IMR-90 (cell line): ENCODE results near the gene TPSG1. TPM values are rescaled to one million over a fixed set of nuclear protein-coding genes. Genes with fewer than 3 reads are reported as not detected.

Experiments
- ATAC-seq: fragments of 200-7000 bp; cut with Tn5 transposase; 2 replicates; pipeline ENCODE4 v1.9.1; 2020; ENCODE audit warnings: low read depth, mild to moderate bottlenecking, moderate library complexity
- BruUV-seq: library from RNA; stranded (reverse); fragments of 400-500 nt; replicated peaks from 2 replicates; lab custom pipeline; 2021; lab: Mats Ljungman, UMichigan
- CTCF ChIA-PET: fragments of 300-600 bp; formaldehyde crosslinking; extraction: SDS; loops from one replicate; lab custom pipeline; 2021; ENCODE audit warnings: antibody characterized with exemption; lab: Yijun Ruan, JAX
- POLR2A ChIA-PET: fragments of 300-600 bp; sonication (Branson Sonifier 250); formaldehyde crosslinking; loops from one replicate; lab custom pipeline; 2022; ENCODE audit warnings: antibody characterized with exemption; ENCODE audit not compliant: unreplicated experiment; lab: Charles Lee
- DNase-seq: peaks from one replicate; pipeline ENCODE4 v3.0.0; 2013
- H2AFZ ChIP-seq: replicated peaks from 2 replicates; pipeline ENCODE3; 2013; ENCODE audit warnings: low read length, mild to moderate bottlenecking; ENCODE audit not compliant: poor library complexity
- H2AK5ac ChIP-seq: 2 replicates; pipeline ENCODE4 v1.6.1; 2013; ENCODE audit warnings: low read depth, low read length, inconsistent platforms
- H2AK9ac ChIP-seq: replicated peaks from 2 replicates; pipeline ENCODE3; 2013; ENCODE audit warnings: mild to moderate bottlenecking, low read depth, low read length, moderate library complexity; ENCODE audit not compliant: poor library complexity
- H2BK120ac ChIP-seq: 2 replicates; pipeline ENCODE4 v1.6.1; 2013; ENCODE audit warnings: low read depth, low read length, inconsistent platforms
- H2BK15ac ChIP-seq: 3 replicates; pipeline ENCODE4 v1.6.1; 2013; ENCODE audit warnings: low read depth, low read length, inconsistent platforms
- H2BK20ac ChIP-seq: 2 replicates; pipeline ENCODE4 v1.6.1; 2013; ENCODE audit warnings: low read depth, mild to moderate bottlenecking, inconsistent platforms, low read length, moderate library complexity
- H2BK5ac ChIP-seq: 2 replicates; pipeline ENCODE4 v1.6.1; 2013; ENCODE audit warnings: mild to moderate bottlenecking, low read depth, low read length, inconsistent platforms; ENCODE audit not compliant: poor library complexity, severe bottlenecking
- H3K14ac ChIP-seq: replicated peaks from 2 replicates; pipeline ENCODE4 v1.6.1; 2013; ENCODE audit warnings: low read depth, low read length, inconsistent platforms
- H3K18ac ChIP-seq: 2 replicates; pipeline ENCODE4 v1.6.1; 2013; ENCODE audit warnings: low read depth, low read length, control low read depth
- H3K23ac ChIP-seq: 2 replicates; pipeline ENCODE4 v1.6.1; 2013; ENCODE audit warnings: low read depth, low read length, inconsistent platforms
- H3K27ac ChIP-seq: 2 replicates; pipeline ENCODE4 v1.5.1; 2013; ENCODE audit warnings: mild to moderate bottlenecking, control low read depth, low read length; ENCODE audit not compliant: insufficient read depth
- H3K27me3 ChIP-seq: 2 replicates; pipeline ENCODE4 v1.6.1; 2013; ENCODE audit warnings: low read length; ENCODE audit not compliant: control insufficient read depth, insufficient read depth
- H3K36me3 ChIP-seq: 2 replicates; pipeline ENCODE4 v1.6.1; 2013; ENCODE audit warnings: low read length, mixed read lengths; ENCODE audit not compliant: control insufficient read depth, insufficient read depth
- H3K4ac ChIP-seq: 2 replicates; pipeline ENCODE4 v1.6.1; 2013; ENCODE audit warnings: low read depth, low read length, inconsistent platforms
- H3K4me1 ChIP-seq: 2 replicates; pipeline ENCODE4 v1.6.1; 2013; ENCODE audit warnings: low read length, mixed read lengths; ENCODE audit not compliant: control insufficient read depth, insufficient read depth
- H3K4me2 ChIP-seq: 2 replicates; pipeline ENCODE4 v1.6.1; 2013; ENCODE audit warnings: low read depth, mild to moderate bottlenecking, control low read depth, low read length, moderate library complexity
- H3K4me3 ChIP-seq: 2 replicates; pipeline ENCODE4 v1.5.1; 2013; ENCODE audit warnings: low read depth, mild to moderate bottlenecking, control low read depth, low read length, moderate library complexity; ENCODE audit not compliant: insufficient read depth
- H3K56ac ChIP-seq: 2 replicates; pipeline ENCODE4 v1.6.1; 2013; ENCODE audit warnings: low read length, inconsistent platforms; ENCODE audit not compliant: insufficient read depth; ENCODE audit errors: extremely low read depth
- H3K79me1 ChIP-seq, 2 experiments: 2 replicates each; pipeline ENCODE4 v1.6.1; 2013; ENCODE audit warnings: low read length in 2 of 2, inconsistent platforms in 1 of 2, low read depth in 1 of 2
- H3K9ac ChIP-seq: 2 replicates; pipeline ENCODE4 v1.6.1; 2013; ENCODE audit warnings: low read depth, low read length, control low read depth
- H3K9me1 ChIP-seq: 2 replicates; pipeline ENCODE4 v1.6.1; 2013; ENCODE audit warnings: low read length, inconsistent platforms; ENCODE audit not compliant: insufficient read depth
- H3K9me3 ChIP-seq: 2 replicates; pipeline ENCODE4 v1.6.1; 2013; ENCODE audit warnings: low read length; ENCODE audit not compliant: control insufficient read depth, insufficient read depth
- H4K20me1 ChIP-seq: 2 replicates; pipeline ENCODE4 v1.6.1; 2013; ENCODE audit warnings: low read length, inconsistent platforms; ENCODE audit not compliant: insufficient read depth
- H4K5ac ChIP-seq: 2 replicates; pipeline ENCODE4 v1.6.1; 2013; ENCODE audit warnings: mild to moderate bottlenecking, low read depth, low read length, control low read depth
- H4K8ac ChIP-seq, 2 experiments: 2 replicates each; pipeline ENCODE4 v1.6.1; 2013; ENCODE audit warnings: low read depth in 2 of 2, low read length in 2 of 2, control low read depth in 1 of 2, inconsistent platforms in 1 of 2
- H4K91ac ChIP-seq: 2 replicates; pipeline ENCODE4 v1.6.1; 2013; ENCODE audit warnings: low read depth, low read length, inconsistent platforms; ENCODE audit not compliant: insufficient read depth
- BHLHE40 ChIP-seq: fragments of 150-350 bp; IDR thresholded peaks from 2 replicates; pipeline ENCODE4 v1.6.1; 2016; ENCODE audit warnings: mild to moderate bottlenecking, low read depth, low read length
- CEBPB ChIP-seq: IDR thresholded peaks from 2 replicates; pipeline ENCODE4 v1.6.1; 2012; ENCODE audit warnings: low read depth, low read length, improper control_type of control experiment
- CHD1 ChIP-seq: IDR thresholded peaks from 2 replicates; pipeline ENCODE4 v1.6.1; 2012; ENCODE audit warnings: low read depth, low read length, improper control_type of control experiment
- FOS ChIP-seq: fragments of 150-350 bp; IDR thresholded peaks from 2 replicates; pipeline ENCODE4 v1.6.1; 2016; ENCODE audit warnings: low read depth, low read length
- MAFK ChIP-seq: IDR thresholded peaks from 2 replicates; pipeline ENCODE4 v1.6.1; 2012; ENCODE audit warnings: low read depth, low read length, improper control_type of control experiment
- MAZ ChIP-seq: IDR thresholded peaks from 2 replicates; pipeline ENCODE4 v1.6.1; 2012; ENCODE audit warnings: low read depth, mild to moderate bottlenecking, low read length, improper control_type of control experiment, moderate library complexity, borderline replicate concordance
- MXI1 ChIP-seq: IDR thresholded peaks from 2 replicates; pipeline ENCODE4 v1.6.1; 2012; ENCODE audit warnings: low read depth, mild to moderate bottlenecking, low read length, moderate library complexity, borderline replicate concordance
- NFE2L2 ChIP-seq: fragments of 150-350 bp; IDR thresholded peaks from 2 replicates; pipeline ENCODE4 v1.6.1; 2016; ENCODE audit warnings: low read depth, mild to moderate bottlenecking, low read length
- POLR2A ChIP-seq: IDR thresholded peaks from 2 replicates; pipeline ENCODE4 v1.6.1; 2012; ENCODE audit warnings: mild to moderate bottlenecking, low read depth, low read length
- RAD21 ChIP-seq: IDR thresholded peaks from 2 replicates; pipeline ENCODE4 v1.6.1; 2012; ENCODE audit warnings: low read length, improper control_type of control experiment
- RCOR1 ChIP-seq: IDR thresholded peaks from 2 replicates; pipeline ENCODE4 v1.6.1; 2012; ENCODE audit warnings: mild to moderate bottlenecking, low read length, improper control_type of control experiment; ENCODE audit not compliant: insufficient replicate concordance
- RFX5 ChIP-seq: IDR thresholded peaks from 2 replicates; pipeline ENCODE4 v1.8.0; 2012; ENCODE audit warnings: low read depth, mild to moderate bottlenecking, low read length, moderate library complexity
- SMC3 ChIP-seq: fragments of 150-350 bp; IDR thresholded peaks from 2 replicates; pipeline ENCODE4 v1.6.1; 2016; ENCODE audit warnings: low read depth, mild to moderate bottlenecking, antibody characterized with exemption, low read length, moderate library complexity
- WGBS, 2 experiments: methylation state at CpG; one replicate each; pipeline versions ENCODE4 v1.1.5 to v1.1.7; 2013; ENCODE audit warnings: missing lambda C conversion rate in 2 of 2; ENCODE audit not compliant: insufficient read length in 1 of 2; ENCODE audit errors: extremely low coverage in 2 of 2; 5-methylcytosine and 5-hydroxymethylcytosine counted together
- dilution Hi-C: fragments of 300-500 bp; cut with HindIII; formaldehyde crosslinking; loops from one replicate; pipeline ENCODE4 v1.14.3; 2018; ENCODE audit warnings: low sequenced_read_pairs; ENCODE audit not compliant: unreplicated experiment
- in situ Hi-C: fragments of 300-500 bp; cut with MboI; formaldehyde crosslinking; loops from 3 replicates; pipeline ENCODE4 v1.14.3; 2019; ENCODE audit warnings: low sequenced_read_pairs, inconsistent platforms, mixed read lengths
- intact Hi-C: fragments of 100-400 bp; cut with micrococcal nuclease; formaldehyde crosslinking; loops from 2 replicates; pipeline ENCODE4 v1.10.0; 2022
- polyA plus RNA-seq, 3 experiments: library from polyadenylated mRNA; depleted of rRNA; stranded (reverse); fragments of >200 nt; gene quantifications; 2 replicates each; pipeline ENCODE4 v1.2.3, GENCODE V29; 2012; ENCODE audit warnings: low replicate concordance in 1 of 3
- total RNA-seq: library from RNA; depleted of rRNA; stranded (reverse); fragments of >200 nt; gene quantifications from 2 replicates; pipeline ENCODE4 v1.2.3, GENCODE V29; 2012
- TF ChIP-seq, protein P1 (sequence below): fragments of 150-350 bp; IDR thresholded peaks from 2 replicates; pipeline ENCODE4 v1.6.1; 2016; ENCODE audit warnings: low read depth, mild to moderate bottlenecking, low read length, moderate library complexity, borderline replicate concordance
- TF ChIP-seq, protein P2 (sequence below): fragments of 150-350 bp; IDR thresholded peaks from 2 replicates; pipeline ENCODE4 v1.6.1; 2017; ENCODE audit warnings: mild to moderate bottlenecking, antibody characterized with exemption, low read length, low read depth
- TF ChIP-seq, protein P3 (sequence below): conservative IDR thresholded peaks from 2 replicates; pipeline ENCODE4 v1.5.1; 2012; ENCODE audit warnings: mild to moderate bottlenecking, low read depth, low read length, improper control_type of control experiment

The TPSG1 gene
- total and polyA plus RNA-seq, 2 of the 4 experiments (the other 2 are of a cell fraction) = not detected

DNA sequence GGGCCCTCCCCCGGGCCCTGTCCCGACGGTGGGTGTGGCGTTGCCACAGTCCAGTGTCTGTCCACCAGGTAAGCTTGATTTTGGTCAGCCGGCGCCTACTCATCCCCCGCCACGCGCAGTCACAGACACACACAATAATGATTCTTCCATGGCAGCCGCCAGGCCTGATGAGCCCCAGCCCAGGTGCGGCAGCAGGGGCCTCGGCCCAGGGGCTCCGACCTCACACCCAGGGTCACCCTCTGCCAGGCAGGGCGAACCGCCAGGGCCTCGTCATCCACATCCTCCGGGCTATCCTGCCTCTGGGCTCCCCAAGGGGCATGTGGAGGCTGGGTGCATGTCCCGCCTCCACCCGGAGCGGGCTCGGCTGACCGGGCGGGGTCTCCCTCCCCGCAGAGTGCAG, 7.5 kb downstream of the TPSG1 start:
- H3K36me3 ChIP-seq = peaks cover 4% of the 10 kb centered on the region; the same call in 1 of the 2 replicates
- no peaks in the 10 kb centered on the region for H3K4me1 ChIP-seq
- TF ChIP-seq RCOR1 = no peak
- TF ChIP-seq, protein P1, sequence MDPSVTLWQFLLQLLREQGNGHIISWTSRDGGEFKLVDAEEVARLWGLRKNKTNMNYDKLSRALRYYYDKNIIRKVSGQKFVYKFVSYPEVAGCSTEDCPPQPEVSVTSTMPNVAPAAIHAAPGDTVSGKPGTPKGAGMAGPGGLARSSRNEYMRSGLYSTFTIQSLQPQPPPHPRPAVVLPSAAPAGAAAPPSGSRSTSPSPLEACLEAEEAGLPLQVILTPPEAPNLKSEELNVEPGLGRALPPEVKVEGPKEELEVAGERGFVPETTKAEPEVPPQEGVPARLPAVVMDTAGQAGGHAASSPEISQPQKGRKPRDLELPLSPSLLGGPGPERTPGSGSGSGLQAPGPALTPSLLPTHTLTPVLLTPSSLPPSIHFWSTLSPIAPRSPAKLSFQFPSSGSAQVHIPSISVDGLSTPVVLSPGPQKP = no peak
- TF ChIP-seq CHD1 = no peak
- no peak for TF ChIP-seq POLR2A
- no peak for TF ChIP-seq CEBPB
- TF ChIP-seq MXI1 = no peak
- TF ChIP-seq MAFK = no peak
- TF ChIP-seq NFE2L2 = no peak
- TF ChIP-seq MAZ = no peak
- TF ChIP-seq, protein P2, sequence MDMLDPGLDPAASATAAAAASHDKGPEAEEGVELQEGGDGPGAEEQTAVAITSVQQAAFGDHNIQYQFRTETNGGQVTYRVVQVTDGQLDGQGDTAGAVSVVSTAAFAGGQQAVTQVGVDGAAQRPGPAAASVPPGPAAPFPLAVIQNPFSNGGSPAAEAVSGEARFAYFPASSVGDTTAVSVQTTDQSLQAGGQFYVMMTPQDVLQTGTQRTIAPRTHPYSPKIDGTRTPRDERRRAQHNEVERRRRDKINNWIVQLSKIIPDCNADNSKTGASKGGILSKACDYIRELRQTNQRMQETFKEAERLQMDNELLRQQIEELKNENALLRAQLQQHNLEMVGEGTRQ = no peak
- TF ChIP-seq RFX5 = no peak
- no peak for TF ChIP-seq BHLHE40
- no peak for TF ChIP-seq RAD21
- TF ChIP-seq FOS = no peak
- no peak for TF ChIP-seq SMC3
- TF ChIP-seq, protein P3, sequence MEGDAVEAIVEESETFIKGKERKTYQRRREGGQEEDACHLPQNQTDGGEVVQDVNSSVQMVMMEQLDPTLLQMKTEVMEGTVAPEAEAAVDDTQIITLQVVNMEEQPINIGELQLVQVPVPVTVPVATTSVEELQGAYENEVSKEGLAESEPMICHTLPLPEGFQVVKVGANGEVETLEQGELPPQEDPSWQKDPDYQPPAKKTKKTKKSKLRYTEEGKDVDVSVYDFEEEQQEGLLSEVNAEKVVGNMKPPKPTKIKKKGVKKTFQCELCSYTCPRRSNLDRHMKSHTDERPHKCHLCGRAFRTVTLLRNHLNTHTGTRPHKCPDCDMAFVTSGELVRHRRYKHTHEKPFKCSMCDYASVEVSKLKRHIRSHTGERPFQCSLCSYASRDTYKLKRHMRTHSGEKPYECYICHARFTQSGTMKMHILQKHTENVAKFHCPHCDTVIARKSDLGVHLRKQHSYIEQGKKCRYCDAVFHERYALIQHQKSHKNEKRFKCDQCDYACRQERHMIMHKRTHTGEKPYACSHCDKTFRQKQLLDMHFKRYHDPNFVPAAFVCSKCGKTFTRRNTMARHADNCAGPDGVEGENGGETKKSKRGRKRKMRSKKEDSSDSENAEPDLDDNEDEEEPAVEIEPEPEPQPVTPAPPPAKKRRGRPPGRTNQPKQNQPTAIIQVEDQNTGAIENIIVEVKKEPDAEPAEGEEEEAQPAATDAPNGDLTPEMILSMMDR = no peak
- no peak overlapping the region for H3K56ac ChIP-seq
- H3K79me1 ChIP-seq = no peaks in the 10 kb centered on the region
- H4K91ac ChIP-seq = no peak overlapping the region
- no peak overlapping the region for H2BK5ac ChIP-seq
- no peaks in the 10 kb centered on the region for H3K27me3 ChIP-seq
- H3K9me1 ChIP-seq = no peaks in the 10 kb centered on the region
- H2BK120ac ChIP-seq = no peak overlapping the region
- no peak overlapping the region for H3K23ac ChIP-seq
- no peak overlapping the region for H2BK15ac ChIP-seq
- ChIA-PET CTCF (no interaction called here), POLR2A (no interaction called here)
- H2AK5ac ChIP-seq = no peak overlapping the region
- no peak overlapping the region for H3K4me2 ChIP-seq
- in situ Hi-C loops (loop anchor here (25.0 kb wide), 1 partner anchor 405 kb away; the partner anchor contains the start of gene GNG13), intact Hi-C loops (no loop called here), dilution Hi-C loops (no loop called here)
- H4K8ac ChIP-seq = no peak overlapping the region
- no TSS peak for BruUV-seq
- no peaks in the 10 kb centered on the region for H4K20me1 ChIP-seq
- no peak overlapping the region for H3K9ac ChIP-seq
- H3K18ac ChIP-seq = no peak overlapping the region
- no peak overlapping the region for H3K27ac ChIP-seq
- no peak overlapping the region for H2AFZ ChIP-seq
- no peak overlapping the region for H2BK20ac ChIP-seq
- ATAC-seq (no peak), DNase-seq (no peak)
- no peak overlapping the region for H3K4ac ChIP-seq
- 82% methylated on average over 23 of the region's 24 CpGs; no CpG with 5 or more reads in 1 of the 2 experiments for WGBS, 2 experiments
- no peak overlapping the region for H3K14ac ChIP-seq
- no peak overlapping the region for H4K5ac ChIP-seq
- H3K4me3 ChIP-seq = no peak overlapping the region
- H3K9me3 ChIP-seq = no peaks in the 10 kb centered on the region
- H2AK9ac ChIP-seq = no peak overlapping the region
